H9 (cell line): ENCODE data around the gene KLKB1. TPM values are rescaled to one million over a fixed set of nuclear protein-coding genes. Genes with fewer than 3 reads are reported as not detected.

ENCODE experiments used
- DNase-seq: peaks from one replicate; pipeline ENCODE4 v3.0.0-alpha.2; 2017
- H2AFZ ChIP-seq: one replicate; pipeline ENCODE4 v1.6.1; 2013; ENCODE audit warnings: mild to moderate bottlenecking, low read length, control low read depth, moderate library complexity
- H2AK5ac ChIP-seq: 2 replicates; pipeline ENCODE4 v1.6.1; 2013; ENCODE audit warnings: low read length, control low read depth, mixed read lengths; ENCODE audit not compliant: insufficient read length
- H2BK120ac ChIP-seq: one replicate; pipeline ENCODE4 v1.6.1; 2013; ENCODE audit warnings: low read depth, mild to moderate bottlenecking, low read length, control low read depth, inconsistent platforms; ENCODE audit not compliant: poor library complexity, severe bottlenecking
- H2BK12ac ChIP-seq: 2 replicates; pipeline ENCODE4 v1.6.1; 2013; ENCODE audit warnings: low read length, control low read depth, mixed read lengths, low read depth; ENCODE audit not compliant: insufficient read length
- H2BK15ac ChIP-seq: 2 replicates; pipeline ENCODE4 v1.6.1; 2013; ENCODE audit warnings: low read depth, low read length, control low read depth
- H2BK20ac ChIP-seq: one replicate; pipeline ENCODE4 v1.6.1; 2013; ENCODE audit warnings: low read depth, mild to moderate bottlenecking, low read length, control low read depth, inconsistent platforms; ENCODE audit not compliant: poor library complexity, severe bottlenecking
- H2BK5ac ChIP-seq: 2 replicates; pipeline ENCODE4 v1.6.1; 2013; ENCODE audit warnings: low read length, control low read depth, mixed read lengths; ENCODE audit not compliant: insufficient read length
- H3K14ac ChIP-seq: 2 replicates; pipeline ENCODE4 v1.6.1; 2013; ENCODE audit warnings: low read length, control low read depth; ENCODE audit not compliant: insufficient read depth
- H3K18ac ChIP-seq: 2 replicates; pipeline ENCODE4 v1.6.1; 2013; ENCODE audit warnings: low read depth, mild to moderate bottlenecking, mixed read lengths, low read length, control low read depth; ENCODE audit not compliant: insufficient read length
- H3K23ac ChIP-seq: 2 replicates; pipeline ENCODE4 v1.6.1; 2013; ENCODE audit warnings: low read length, control low read depth, mixed read lengths, low read depth; ENCODE audit not compliant: insufficient read length
- H3K23me2 ChIP-seq: 2 replicates; pipeline ENCODE4 v1.6.1; 2013; ENCODE audit warnings: low read depth, mild to moderate bottlenecking, mixed read lengths, low read length, control low read depth; ENCODE audit not compliant: insufficient read length, poor library complexity, severe bottlenecking
- H3K27ac ChIP-seq: 2 replicates; pipeline ENCODE4 v1.5.1; 2013; ENCODE audit warnings: low read length, control low read depth, mixed read lengths, low read depth; ENCODE audit not compliant: insufficient read length
- H3K27me3 ChIP-seq: 2 replicates; pipeline ENCODE4 v1.6.1; 2013; ENCODE audit warnings: low read length, control low read depth, inconsistent platforms; ENCODE audit not compliant: insufficient read depth
- H3K4ac ChIP-seq: 2 replicates; pipeline ENCODE4 v1.6.1; 2013; ENCODE audit warnings: low read depth, mild to moderate bottlenecking, control low read depth, inconsistent platforms, low read length, moderate library complexity
- H3K4me1 ChIP-seq: 2 replicates; pipeline ENCODE4 v1.6.1; 2013; ENCODE audit warnings: low read length, control low read depth, inconsistent platforms; ENCODE audit not compliant: insufficient read depth
- H3K4me2 ChIP-seq: 2 replicates; pipeline ENCODE4 v1.6.1; 2013; ENCODE audit warnings: low read length, control low read depth, mixed read lengths; ENCODE audit not compliant: insufficient read length, insufficient read depth
- H3K56ac ChIP-seq: 2 replicates; pipeline ENCODE4 v1.6.1; 2013; ENCODE audit warnings: low read depth, mild to moderate bottlenecking, mixed read lengths, low read length, control low read depth; ENCODE audit not compliant: insufficient read length
- H3K79me1 ChIP-seq: 2 replicates; pipeline ENCODE4 v1.6.1; 2013; ENCODE audit warnings: low read depth, mild to moderate bottlenecking, moderate library complexity, low read length, control low read depth, inconsistent platforms; ENCODE audit not compliant: insufficient read depth, poor library complexity, severe bottlenecking
- H3K79me2 ChIP-seq: 2 replicates; pipeline ENCODE4 v1.6.1; 2013; ENCODE audit warnings: low read length, control low read depth, inconsistent platforms; ENCODE audit not compliant: insufficient read depth
- H3K9ac ChIP-seq: 2 replicates; pipeline ENCODE4 v1.6.1; 2013; ENCODE audit warnings: low read length, control low read depth, mixed read lengths; ENCODE audit not compliant: insufficient read length; ENCODE audit errors: extremely low read depth
- H3K9me3 ChIP-seq: one replicate; pipeline ENCODE4 v1.6.1; 2013; ENCODE audit warnings: low read depth, low read length, inconsistent platforms; ENCODE audit not compliant: control insufficient read depth
- H3T11ph ChIP-seq: one replicate; pipeline ENCODE4 v1.6.1; 2013; ENCODE audit warnings: mild to moderate bottlenecking, low read length, control low read depth, inconsistent platforms
- H4K20me1 ChIP-seq: one replicate; pipeline ENCODE4 v1.6.1; 2013; ENCODE audit not compliant: control insufficient read depth, insufficient read length, insufficient read depth
- H4K5ac ChIP-seq: 2 replicates; pipeline ENCODE4 v1.6.1; 2013; ENCODE audit warnings: low read depth, mild to moderate bottlenecking, mixed read lengths, low read length, control low read depth; ENCODE audit not compliant: insufficient read length
- H4K8ac ChIP-seq: replicated peaks from 2 replicates; pipeline ENCODE4 v1.6.1; 2013; ENCODE audit warnings: low read length, control low read depth, mixed read lengths, low read depth; ENCODE audit not compliant: insufficient read length
- H4K91ac ChIP-seq: 2 replicates; pipeline ENCODE4 v1.6.1; 2013; ENCODE audit warnings: low read depth, mild to moderate bottlenecking, moderate library complexity, mixed read lengths, low read length, control low read depth; ENCODE audit not compliant: insufficient read length
- H3K27ac Mint-ChIP-seq, 3 experiments: 2 replicates in 2 of 3; 3 replicates in 1 of 3; pipeline ENCODE4 v1.8.0; 2020 to 2021; ENCODE audit warnings: mixed read lengths in 3 of 3, mild to moderate bottlenecking in 1 of 3, moderate library complexity in 1 of 3
- H3K27me3 Mint-ChIP-seq: 2 replicates; pipeline ENCODE4 v1.8.0; 2021; ENCODE audit warnings: low read depth, mild to moderate bottlenecking, moderate library complexity, mixed read lengths
- H3K36me3 Mint-ChIP-seq, 3 experiments: 2 replicates in 2 of 3; 3 replicates in 1 of 3; pipeline ENCODE4 v1.8.0; 2020 to 2021; ENCODE audit warnings: low read depth in 3 of 3, mixed read lengths in 3 of 3; ENCODE audit not compliant: insufficient read depth in 1 of 3
- H3K4me1 Mint-ChIP-seq, 2 experiments: 2 replicates each; pipeline ENCODE4 v1.8.0; 2020; ENCODE audit warnings: mixed read lengths in 2 of 2
- H3K4me3 Mint-ChIP-seq, 2 experiments: 2 replicates in 1 of 2; 3 replicates in 1 of 2; pipeline ENCODE4 v1.8.0; 2020 to 2021; ENCODE audit warnings: mild to moderate bottlenecking in 2 of 2, mixed read lengths in 2 of 2, moderate library complexity in 1 of 2
- H3K9me3 Mint-ChIP-seq, 2 experiments: 2 replicates in 1 of 2; 3 replicates in 1 of 2; pipeline ENCODE4 v1.8.0; 2020; ENCODE audit warnings: mild to moderate bottlenecking in 2 of 2, mixed read lengths in 2 of 2, moderate library complexity in 1 of 2
- WGBS: extraction: QIAGEN DNeasy Blood & Tissue Kit; methylation state at CpG from one replicate; pipeline ENCODE4 v1.1.7; 2013; ENCODE audit warnings: missing lambda C conversion rate, low lambda C conversion rate, mixed read lengths; ENCODE audit not compliant: insufficient read length; ENCODE audit errors: extremely low coverage; 5-methylcytosine and 5-hydroxymethylcytosine counted together
- total RNA-seq: library from RNA; stranded (reverse); gene quantifications from 2 replicates; pipeline ENCODE4 v1.2.1, GENCODE V29; 2021
- TF ChIP-seq, protein P1 (sequence below): fragments of 200-600 bp; sonication (generic); conservative IDR thresholded peaks from 3 replicates; pipeline ENCODE4 v1.8.0; 2021; ENCODE audit warnings: antibody characterized with exemption, mild to moderate bottlenecking

The KLKB1 gene
- total RNA-seq, 1 experiment from 2014 or later = 21.8 TPM

DNA sequence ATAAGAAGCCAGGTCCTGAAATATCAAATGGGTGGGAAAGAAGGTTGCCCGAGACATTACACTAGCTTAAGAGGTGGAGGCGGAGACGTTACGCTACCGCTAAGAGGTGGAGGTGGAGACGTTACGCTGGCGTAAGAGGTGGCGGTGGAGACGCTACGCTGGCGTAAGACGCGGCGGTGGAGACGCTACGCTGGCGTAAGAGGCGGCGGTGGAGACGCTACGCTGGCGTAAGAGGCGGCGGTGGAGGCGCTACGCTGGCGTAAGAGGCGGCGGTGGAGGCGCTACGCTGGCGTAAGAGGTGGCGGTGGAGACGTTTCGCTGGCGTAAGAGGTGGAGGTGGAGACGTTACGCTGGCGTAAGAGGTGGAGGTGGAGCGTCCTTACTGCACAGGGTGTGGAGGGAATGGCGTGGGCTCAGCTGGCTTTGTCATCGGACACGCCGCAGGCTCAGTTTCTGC is 23.2 kb upstream of the KLKB1 start:
- Mint-ChIP-seq H3K9me3 (peaks cover 8 to 17% of the 10 kb centered on the region in 2 experiments), H3K4me1 (peaks cover 18 to 19% of the 10 kb centered on the region in 2 experiments), H3K4me3 (no peak overlapping the region), H3K27me3 (no peaks in the 10 kb centered on the region), H3K27ac (no peak overlapping the region), H3K36me3 (peaks cover 0 to 14% (median 8%) of the 10 kb centered on the region in 3 experiments; a peak in 5 of 7 replicates)
- no peaks in the 10 kb centered on the region for H4K20me1 ChIP-seq
- H2BK120ac ChIP-seq = no peak overlapping the region
- no peak overlapping the region for H2AFZ ChIP-seq
- TF ChIP-seq, protein P1, sequence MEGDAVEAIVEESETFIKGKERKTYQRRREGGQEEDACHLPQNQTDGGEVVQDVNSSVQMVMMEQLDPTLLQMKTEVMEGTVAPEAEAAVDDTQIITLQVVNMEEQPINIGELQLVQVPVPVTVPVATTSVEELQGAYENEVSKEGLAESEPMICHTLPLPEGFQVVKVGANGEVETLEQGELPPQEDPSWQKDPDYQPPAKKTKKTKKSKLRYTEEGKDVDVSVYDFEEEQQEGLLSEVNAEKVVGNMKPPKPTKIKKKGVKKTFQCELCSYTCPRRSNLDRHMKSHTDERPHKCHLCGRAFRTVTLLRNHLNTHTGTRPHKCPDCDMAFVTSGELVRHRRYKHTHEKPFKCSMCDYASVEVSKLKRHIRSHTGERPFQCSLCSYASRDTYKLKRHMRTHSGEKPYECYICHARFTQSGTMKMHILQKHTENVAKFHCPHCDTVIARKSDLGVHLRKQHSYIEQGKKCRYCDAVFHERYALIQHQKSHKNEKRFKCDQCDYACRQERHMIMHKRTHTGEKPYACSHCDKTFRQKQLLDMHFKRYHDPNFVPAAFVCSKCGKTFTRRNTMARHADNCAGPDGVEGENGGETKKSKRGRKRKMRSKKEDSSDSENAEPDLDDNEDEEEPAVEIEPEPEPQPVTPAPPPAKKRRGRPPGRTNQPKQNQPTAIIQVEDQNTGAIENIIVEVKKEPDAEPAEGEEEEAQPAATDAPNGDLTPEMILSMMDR = no peak
- no peak overlapping the region for H2BK20ac ChIP-seq
- no peaks in the 10 kb centered on the region for H3K4me1 ChIP-seq
- no peaks in the 10 kb centered on the region for H3K79me1 ChIP-seq
- no peaks in the 10 kb centered on the region for H3K23me2 ChIP-seq
- H4K8ac ChIP-seq = no peak overlapping the region
- no peak overlapping the region for H3K18ac ChIP-seq
- no peak overlapping the region for H2BK15ac ChIP-seq
- no peak overlapping the region for H3K27ac ChIP-seq
- no peak overlapping the region for H3T11ph ChIP-seq
- H2BK12ac ChIP-seq = no peak overlapping the region
- no peak overlapping the region for H4K5ac ChIP-seq
- H3K23ac ChIP-seq = no peak overlapping the region
- H3K27me3 ChIP-seq = no peaks in the 10 kb centered on the region
- H3K79me2 ChIP-seq = no peaks in the 10 kb centered on the region
- H3K9ac ChIP-seq = no peak overlapping the region
- H3K4ac ChIP-seq = no peak overlapping the region
- no peaks in the 10 kb centered on the region for H3K9me3 ChIP-seq
- H3K14ac ChIP-seq = no peak overlapping the region
- no peak overlapping the region for H4K91ac ChIP-seq
- no peak overlapping the region for H3K56ac ChIP-seq
- no peak overlapping the region for H3K4me2 ChIP-seq
- WGBS = no CpG with 5 or more reads among the region's 45 CpGs
- DNase-seq = no peak
- H2AK5ac ChIP-seq = no peak overlapping the region
- no peak overlapping the region for H2BK5ac ChIP-seq
